ENCODE measurements around the gene NPBWR2. TPM values are rescaled to one million over a fixed set of nuclear protein-coding genes. Genes with fewer than 3 reads are reported as not detected.

Gene NPBWR2
- total RNA-seq, 1 donor from 2014 or later, result not detected

GRCh38 chr20:64099086-64099786 lies 8.1 kb downstream of the NPBWR2 start:
- H3K27ac ChIP-seq, result no peak overlapping the region
- no peaks in the 10 kb centered on the region for H3K9me3 ChIP-seq
- TF ChIP-seq CTCF (IDR thresholded peaks at IDR 0.05), result no peak
- peaks cover 4% of the 10 kb centered on the region for H3K27me3 ChIP-seq
- no peaks in the 10 kb centered on the region for H3K4me1 ChIP-seq
- intact Hi-C loops (cut with DNase I), result no loop called here
- no peaks in the 10 kb centered on the region for H3K36me3 ChIP-seq
- DNase-seq (ENCODE audit: low spot score in 2 of 2), result no peak
- no peak overlapping the region for H3K4me3 ChIP-seq

GRCh38 chr20:64098471-64099013 lies 8.8 kb downstream of the NPBWR2 start:
- no peak overlapping the region for H3K4me3 ChIP-seq
- no peak overlapping the region for H3K27ac ChIP-seq
- H3K9me3 ChIP-seq, result no peaks in the 10 kb centered on the region
- intact Hi-C loops (cut with DNase I), result no loop called here
- H3K4me1 ChIP-seq, result no peaks in the 10 kb centered on the region
- no peak for TF ChIP-seq CTCF (IDR thresholded peaks at IDR 0.05)
- DNase-seq (ENCODE audit: low spot score in 2 of 2), result no peak
- H3K36me3 ChIP-seq, result no peaks in the 10 kb centered on the region
- peaks cover 4% of the 10 kb centered on the region for H3K27me3 ChIP-seq

GRCh38 chr20:64096535-64096934 lies 10.8 kb downstream of the NPBWR2 start:
- Histone ChIP-seq H3K4me1 (no peaks in the 10 kb centered on the region), H3K27me3 (no peaks in the 10 kb centered on the region), H3K9me3 (no peaks in the 10 kb centered on the region), H3K36me3 (no peaks in the 10 kb centered on the region), H3K4me3 (no peak overlapping the region), H3K27ac (no peak overlapping the region)
- DNase-seq (ENCODE audit: low spot score in 2 of 2), result no peak
- intact Hi-C loops (cut with DNase I), result no loop called here
- TF ChIP-seq CTCF (IDR thresholded peaks at IDR 0.05), result no peak

- TF ChIP-seq CTCF (IDR thresholded peaks at IDR 0.05), result no peak
- no peak for DNase-seq (ENCODE audit: low spot score in 2 of 2)
- intact Hi-C loops (cut with DNase I), result no loop called here
- Histone ChIP-seq H3K36me3 (no peaks in the 10 kb centered on the region), H3K27me3 (no peaks in the 10 kb centered on the region), H3K27ac (no peak overlapping the region), H3K4me3 (no peak overlapping the region), H3K4me1 (no peaks in the 10 kb centered on the region), H3K9me3 (no peaks in the 10 kb centered on the region)
Observed at GRCh38 chr20:64095927-64096326, 11.4 kb downstream of the NPBWR2 start.

- no peaks in the 10 kb centered on the region for H3K9me3 ChIP-seq
- TF ChIP-seq CTCF (IDR thresholded peaks at IDR 0.05), result no peak
- H3K27me3 ChIP-seq, result no peaks in the 10 kb centered on the region
- H3K4me3 ChIP-seq, result no peak overlapping the region
- no peak overlapping the region for H3K27ac ChIP-seq
- H3K36me3 ChIP-seq, result no peaks in the 10 kb centered on the region
- DNase-seq (ENCODE audit: low spot score in 2 of 2), result no peak
- no peaks in the 10 kb centered on the region for H3K4me1 ChIP-seq
- intact Hi-C loops (cut with DNase I), result no loop called here
Observed at GRCh38 chr20:64095455-64095854, 11.9 kb downstream of the NPBWR2 start.

Data from ascending aorta (tissue), 2 donors.